GM12801 (cell line): ENCODE data around the gene KRT10.

Experiments used
- CTCF ChIP-seq: IDR thresholded peaks from one replicate; pipeline ENCODE4 v1.5.1; 2011; ENCODE audit warnings: control low read depth; ENCODE audit not compliant: insufficient read length; ENCODE audit errors: extremely low read depth

KRT10 gene

GRCh38 chr17:40813804-40814203 lies 8.6 kb downstream of the KRT10 start:
- no peak for TF ChIP-seq CTCF

- TF ChIP-seq CTCF: no peak
Observed at GRCh38 chr17:40812639-40813038, 9.8 kb downstream of the KRT10 start.

- no peak for TF ChIP-seq CTCF
Observed at GRCh38 chr17:40810494-40810893, 11.9 kb downstream of the KRT10 start.

GRCh38 chr17:40809721-40810421 lies 12.5 kb downstream of the KRT10 start:
- no peak for TF ChIP-seq CTCF

- no peak for TF ChIP-seq CTCF
Observed at GRCh38 chr17:40806131-40806530, 16.3 kb downstream of the KRT10 start.

- TF ChIP-seq CTCF: no peak
Observed at GRCh38 chr17:40803617-40804082, 18.8 kb downstream of the KRT10 start.

GRCh38 chr17:40801157-40801556 lies 21.3 kb downstream of the KRT10 start:
- TF ChIP-seq CTCF: no peak
